ENCODE results near the gene NXPH4.

The NXPH4 gene

DNA sequence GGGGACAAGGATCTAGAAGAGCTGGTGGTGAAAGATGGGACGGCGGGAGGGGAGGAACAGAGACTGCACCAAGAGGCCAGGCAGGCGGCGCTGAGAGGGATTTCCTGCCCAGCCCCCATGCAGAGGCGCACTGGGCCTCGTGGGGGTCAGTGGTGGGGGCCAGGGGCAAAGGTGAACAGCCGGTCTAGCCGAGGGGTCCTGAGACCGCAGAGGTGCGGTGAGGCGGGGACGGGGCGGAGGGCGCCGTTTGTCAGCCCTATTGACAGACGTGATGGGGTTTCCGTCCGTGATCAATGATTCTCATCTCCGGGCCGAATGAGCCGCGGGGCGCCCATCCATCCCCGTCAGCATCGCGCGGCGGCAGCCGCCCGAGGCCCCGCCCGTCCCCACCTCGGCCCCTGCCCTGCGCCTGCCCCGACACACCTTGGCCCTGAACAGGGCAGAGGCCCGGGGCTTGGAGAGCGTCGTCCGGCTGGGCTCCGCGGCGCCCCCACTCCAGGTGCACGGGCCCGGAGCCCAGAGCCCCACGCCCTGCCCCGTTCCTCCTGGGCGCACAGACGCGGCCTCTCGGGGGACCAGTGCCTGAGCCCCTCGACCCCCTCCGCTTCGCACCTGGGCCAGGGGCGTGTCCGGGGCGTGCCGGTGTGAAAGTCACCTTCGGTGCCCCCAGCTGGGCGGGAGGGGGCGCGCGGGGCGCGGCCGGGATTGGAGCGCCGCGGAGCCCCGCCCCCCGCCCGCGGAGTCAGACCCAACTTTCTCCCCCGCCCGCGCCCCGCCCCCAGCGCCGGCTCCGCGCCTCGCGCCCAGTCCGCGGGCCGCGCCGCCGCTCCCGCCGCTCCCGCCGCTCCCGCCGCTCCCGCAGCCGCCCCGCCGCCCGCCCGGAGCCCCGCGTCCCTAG is at the start of gene NXPH4:
NXPH4 (plus strand) TSS at position 781 of the 898 bp plus-strand sequence. CDS start 176 bp downstream, outside the sequence.
- no peak for DNase-seq

DNA sequence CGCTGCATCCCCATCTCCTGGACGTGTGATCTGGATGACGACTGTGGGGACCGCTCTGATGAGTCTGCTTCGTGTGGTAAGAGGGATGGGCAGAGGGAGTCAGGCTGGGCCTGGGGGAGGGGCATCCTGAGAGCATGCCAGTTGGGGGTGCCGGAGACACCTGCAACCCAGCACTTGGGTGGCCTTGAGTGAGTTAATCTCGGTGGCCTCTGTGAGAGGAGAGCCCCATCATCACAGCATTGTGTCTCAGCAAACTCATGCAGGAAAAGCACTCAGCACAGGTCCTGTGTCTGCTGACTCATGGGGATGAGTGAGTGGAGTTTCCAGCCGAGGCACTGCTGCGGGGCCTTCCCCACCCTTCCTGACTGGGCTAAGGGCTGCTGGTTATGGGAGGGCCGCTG is 49.6 kb upstream of the NXPH4 start:
- no peak for DNase-seq

DNA sequence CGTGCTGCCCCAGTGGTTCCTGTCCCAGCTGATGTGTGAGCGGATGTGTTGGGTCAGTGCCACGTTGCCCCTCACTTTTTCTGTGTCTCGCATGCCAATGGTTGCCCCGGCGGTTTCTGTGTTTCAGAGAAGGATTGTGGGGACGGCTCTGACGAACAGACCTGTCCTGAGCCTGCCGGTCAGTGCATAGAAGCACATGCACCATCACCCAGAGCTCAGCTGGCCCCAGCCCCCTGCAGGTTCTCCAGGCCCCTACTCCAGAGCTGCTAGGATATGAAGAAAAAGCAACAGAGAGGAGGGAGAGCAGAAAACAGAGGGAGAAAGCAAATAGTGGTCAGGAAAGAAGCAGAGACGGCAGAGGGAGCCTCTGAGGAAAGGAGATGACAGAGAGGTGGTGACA is 48.5 kb upstream of the NXPH4 start:
- DNase-seq, result no peak

DNA sequence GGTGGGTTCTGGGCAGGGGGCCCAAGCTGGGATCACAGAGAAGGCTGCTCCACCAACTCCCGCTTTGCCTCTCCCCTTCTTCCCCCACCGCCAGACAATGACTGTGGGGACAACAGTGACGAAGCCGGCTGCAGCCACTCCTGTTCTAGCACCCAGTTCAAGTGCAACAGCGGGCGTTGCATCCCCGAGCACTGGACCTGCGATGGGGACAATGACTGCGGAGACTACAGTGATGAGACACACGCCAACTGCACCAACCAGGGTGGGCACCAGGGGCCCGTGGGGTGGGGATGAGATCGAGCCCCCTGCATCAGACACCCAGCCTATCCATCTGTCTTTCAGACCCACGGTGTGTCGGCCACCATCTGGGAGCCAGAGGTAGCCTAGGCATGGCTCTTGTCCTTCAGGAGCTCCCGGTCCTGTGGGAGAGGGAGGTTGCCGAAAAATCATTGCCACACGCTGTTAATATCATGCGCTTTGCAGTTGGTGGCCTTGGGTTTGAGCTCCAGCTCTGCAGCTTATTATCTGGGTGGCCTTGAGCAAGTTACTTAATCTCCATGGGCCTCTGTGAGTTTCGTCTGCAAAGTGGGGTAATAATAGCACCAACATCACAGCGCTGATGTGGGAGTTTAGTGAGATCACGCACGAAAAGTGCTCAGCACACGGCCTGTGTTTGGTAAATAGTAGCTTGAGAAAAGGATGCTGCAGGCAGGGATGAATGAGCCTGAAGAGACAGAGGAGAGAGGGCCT is 47.4 kb upstream of the NXPH4 start:
- DNase-seq, result no peak

DNA sequence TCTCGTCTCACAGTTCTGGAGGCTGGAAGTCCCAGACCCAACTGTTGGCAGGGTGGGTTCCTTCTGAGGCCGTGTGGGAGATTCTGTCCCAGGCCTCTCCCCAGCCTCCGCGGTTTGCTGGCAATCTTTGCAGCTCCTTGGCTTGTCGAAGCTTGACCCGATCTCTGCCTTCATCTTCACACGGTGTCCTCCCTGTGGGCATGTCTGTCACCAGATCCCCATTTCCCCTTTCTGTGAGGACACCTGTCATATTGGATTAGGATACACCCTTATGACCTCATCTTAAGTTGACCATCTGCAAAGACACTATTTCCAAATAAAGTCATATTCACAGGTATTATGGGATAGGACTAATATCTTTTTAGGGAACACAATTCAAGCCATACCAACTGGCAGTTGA is 46.6 kb upstream of the NXPH4 start:
- DNase-seq, result no peak

DNA sequence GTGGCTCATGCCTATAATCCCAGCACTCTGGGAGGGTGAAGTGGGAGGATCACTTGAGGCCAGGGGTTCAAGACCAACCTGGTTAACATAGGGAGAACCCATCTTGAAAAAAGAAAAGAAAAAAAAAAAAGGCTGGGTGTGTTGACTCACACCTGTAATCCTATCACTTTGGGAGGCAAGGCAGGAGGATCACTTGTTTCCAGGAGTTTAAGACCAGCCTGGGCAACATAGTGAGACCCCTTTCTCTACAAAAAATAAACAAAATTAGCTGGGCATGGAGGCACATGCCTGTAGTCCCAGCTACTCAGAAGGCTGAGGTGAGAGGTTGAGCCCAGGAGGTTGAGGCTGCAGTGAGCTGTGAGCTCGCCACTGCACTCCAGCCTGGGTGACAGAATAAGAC is 46.2 kb upstream of the NXPH4 start:
- no peak for DNase-seq

DNA sequence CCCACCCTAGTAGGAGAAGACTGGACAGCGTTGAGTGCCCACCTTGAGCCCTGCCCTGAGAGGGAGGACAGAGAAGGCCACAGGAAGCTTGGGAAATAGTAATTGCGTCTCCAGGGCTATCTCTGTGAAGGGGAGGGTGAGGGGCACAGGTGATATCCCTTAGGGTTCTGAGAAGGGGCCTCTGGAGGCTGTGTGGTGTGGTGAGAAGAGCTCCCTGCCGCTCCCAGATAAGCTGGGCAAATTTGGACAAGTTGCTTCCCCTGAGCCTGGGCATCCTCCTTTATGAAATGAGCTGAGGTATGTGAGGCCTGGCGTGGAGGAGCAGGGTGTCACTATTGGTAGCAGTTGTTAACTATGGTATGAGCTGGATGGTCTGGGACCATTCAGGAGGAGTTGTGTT is 45.7 kb upstream of the NXPH4 start:
- no peak for DNase-seq

DNA sequence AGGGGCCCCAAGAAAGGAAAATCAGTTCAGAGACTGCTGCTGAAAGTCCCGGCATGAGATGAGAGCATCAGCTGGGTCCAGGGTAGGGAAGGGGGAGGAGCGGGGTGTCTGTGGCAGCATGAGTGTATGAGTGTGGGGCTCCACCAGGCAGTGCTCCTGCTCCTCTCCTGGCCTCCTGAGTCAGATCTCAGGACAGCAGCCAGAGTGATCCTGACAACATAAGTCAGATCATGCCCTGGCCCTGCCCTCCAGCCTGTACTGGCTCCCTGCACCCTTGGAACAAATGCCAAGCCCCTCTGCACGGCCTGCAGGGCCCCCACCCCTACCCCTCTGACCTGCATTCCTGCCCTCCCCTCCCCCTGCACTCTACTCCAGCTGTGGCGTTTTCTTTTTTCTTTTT is 44.9 kb upstream of the NXPH4 start:
- no peak for DNase-seq

DNA sequence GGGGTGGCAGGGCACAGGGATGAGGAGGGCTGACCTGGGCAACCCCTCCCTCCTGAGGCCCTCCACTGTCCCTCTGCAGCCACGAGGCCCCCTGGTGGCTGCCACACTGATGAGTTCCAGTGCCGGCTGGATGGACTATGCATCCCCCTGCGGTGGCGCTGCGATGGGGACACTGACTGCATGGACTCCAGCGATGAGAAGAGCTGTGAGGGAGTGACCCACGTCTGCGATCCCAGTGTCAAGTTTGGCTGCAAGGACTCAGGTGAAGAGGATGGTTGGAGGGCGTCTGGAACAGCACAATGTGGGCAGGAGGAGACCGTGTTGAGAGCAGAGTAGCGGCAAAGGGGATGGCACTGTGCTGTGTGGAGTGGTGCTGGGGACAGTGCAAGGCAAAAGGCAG is 43.5 kb upstream of the NXPH4 start:
- DNase-seq, result no peak

DNA sequence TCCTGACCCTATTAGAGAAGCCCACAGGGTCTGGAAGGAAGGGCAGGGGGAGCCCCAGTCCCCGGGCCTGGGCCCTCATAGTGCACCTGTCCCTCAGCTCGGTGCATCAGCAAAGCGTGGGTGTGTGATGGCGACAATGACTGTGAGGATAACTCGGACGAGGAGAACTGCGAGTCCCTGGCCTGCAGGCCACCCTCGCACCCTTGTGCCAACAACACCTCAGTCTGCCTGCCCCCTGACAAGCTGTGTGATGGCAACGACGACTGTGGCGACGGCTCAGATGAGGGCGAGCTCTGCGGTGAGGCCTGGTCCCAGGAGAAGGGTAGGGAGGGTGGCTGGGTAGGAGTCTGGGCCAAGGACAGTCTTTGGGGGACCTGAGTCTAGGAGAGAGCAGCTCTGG is 42.9 kb upstream of the NXPH4 start:
- DNase-seq, result no peak

DNA sequence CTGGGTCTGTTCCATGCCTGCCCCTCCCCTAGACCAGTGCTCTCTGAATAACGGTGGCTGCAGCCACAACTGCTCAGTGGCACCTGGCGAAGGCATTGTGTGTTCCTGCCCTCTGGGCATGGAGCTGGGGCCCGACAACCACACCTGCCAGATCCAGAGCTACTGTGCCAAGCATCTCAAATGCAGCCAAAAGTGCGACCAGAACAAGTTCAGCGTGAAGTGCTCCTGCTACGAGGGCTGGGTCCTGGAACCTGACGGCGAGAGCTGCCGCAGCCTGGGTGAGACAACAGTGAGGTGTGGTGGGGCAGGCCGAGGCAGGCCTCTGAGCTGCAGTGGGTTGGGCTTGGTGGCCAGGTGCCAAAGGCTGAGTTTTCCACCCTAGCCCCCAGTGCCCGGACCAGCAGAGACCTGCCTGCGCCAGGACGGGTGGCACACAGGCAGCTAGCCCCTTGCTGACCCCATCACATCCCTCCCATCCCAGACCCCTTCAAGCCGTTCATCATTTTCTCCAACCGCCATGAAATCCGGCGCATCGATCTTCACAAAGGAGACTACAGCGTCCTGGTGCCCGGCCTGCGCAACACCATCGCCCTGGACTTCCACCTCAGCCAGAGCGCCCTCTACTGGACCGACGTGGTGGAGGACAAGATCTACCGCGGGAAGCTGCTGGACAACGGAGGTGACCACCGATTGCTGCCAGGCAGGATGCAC is 41.0 kb upstream of the NXPH4 start:
- DNase-seq, result peak; percentile 71

DNA sequence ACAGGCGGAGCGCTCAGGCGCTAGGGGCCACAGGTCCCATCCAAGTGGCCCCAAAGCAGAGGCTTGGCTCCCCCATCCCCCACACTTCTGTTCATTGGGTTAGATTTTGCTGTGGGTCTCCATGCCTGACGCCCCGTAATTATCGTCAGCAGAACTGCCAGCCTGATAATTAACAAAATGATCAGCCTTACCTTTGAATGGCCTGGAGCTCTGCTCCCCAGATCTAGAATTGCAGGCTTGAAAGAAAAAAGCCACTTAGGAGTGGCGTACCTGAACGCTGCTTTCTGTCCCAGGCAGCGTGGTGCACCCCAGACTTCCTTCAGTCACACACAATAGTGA is 40.5 kb upstream of the NXPH4 start:
- peak; percentile 19 for DNase-seq

DNA sequence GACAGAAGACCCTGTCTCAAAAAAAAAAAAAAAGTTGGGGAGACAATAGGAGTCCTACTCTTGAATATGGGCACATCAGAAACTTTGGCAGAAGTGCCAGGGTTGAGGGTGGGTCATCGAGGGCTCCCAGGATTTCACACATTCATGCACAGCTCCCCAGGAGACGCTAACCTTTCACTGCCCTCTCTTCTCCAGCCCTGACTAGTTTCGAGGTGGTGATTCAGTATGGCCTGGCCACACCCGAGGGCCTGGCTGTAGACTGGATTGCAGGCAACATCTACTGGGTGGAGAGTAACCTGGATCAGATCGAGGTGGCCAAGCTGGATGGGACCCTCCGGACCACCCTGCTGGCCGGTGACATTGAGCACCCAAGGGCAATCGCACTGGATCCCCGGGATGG is 39.7 kb upstream of the NXPH4 start:
- DNase-seq, result no peak

DNA sequence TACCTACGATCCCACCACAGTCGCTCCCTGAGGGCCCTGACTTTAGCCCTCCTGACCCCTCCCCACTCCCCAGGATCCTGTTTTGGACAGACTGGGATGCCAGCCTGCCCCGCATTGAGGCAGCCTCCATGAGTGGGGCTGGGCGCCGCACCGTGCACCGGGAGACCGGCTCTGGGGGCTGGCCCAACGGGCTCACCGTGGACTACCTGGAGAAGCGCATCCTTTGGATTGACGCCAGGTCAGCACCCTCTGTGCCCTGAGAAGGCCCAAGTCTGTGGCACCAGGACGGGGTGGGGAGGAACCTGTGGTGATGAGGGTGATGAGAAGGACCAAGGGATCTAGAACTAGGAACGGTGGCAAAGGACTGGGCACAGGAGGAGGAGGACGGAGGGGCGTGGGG is 39.2 kb upstream of the NXPH4 start:
- no peak for DNase-seq

DNA sequence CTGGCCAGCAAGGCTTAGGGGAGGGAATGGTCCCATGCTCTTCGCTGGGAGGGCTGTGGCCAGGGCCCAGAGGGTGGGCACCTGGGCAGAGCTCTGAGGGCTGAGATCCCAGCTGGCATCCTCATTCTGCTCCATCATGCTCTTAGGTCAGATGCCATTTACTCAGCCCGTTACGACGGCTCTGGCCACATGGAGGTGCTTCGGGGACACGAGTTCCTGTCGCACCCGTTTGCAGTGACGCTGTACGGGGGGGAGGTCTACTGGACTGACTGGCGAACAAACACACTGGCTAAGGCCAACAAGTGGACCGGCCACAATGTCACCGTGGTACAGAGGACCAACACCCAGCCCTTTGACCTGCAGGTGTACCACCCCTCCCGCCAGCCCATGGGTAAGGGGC is 38.4 kb upstream of the NXPH4 start:
- no peak for DNase-seq

DNA sequence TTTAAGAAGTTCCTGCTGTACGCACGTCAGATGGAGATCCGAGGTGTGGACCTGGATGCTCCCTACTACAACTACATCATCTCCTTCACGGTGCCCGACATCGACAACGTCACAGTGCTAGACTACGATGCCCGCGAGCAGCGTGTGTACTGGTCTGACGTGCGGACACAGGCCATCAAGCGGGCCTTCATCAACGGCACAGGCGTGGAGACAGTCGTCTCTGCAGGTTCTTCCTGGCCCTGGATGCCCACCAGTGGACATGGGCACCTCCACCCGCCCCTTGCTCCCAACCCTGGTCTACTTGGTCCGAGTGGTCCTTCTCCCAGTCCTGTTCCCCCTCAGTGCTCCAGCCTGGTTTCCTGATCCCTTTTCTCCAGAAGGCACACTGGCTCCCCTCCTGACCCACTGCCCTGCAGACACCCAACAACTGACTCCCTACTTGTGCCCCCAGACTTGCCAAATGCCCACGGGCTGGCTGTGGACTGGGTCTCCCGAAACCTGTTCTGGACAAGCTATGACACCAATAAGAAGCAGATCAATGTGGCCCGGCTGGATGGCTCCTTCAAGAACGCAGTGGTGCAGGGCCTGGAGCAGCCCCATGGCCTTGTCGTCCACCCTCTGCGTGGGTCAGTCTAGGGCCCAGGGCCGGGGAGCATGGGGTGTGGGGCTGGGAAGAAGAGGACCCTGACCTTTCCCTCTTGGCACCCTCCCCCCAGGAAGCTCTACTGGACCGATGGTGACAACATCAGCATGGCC is 37.1 kb upstream of the NXPH4 start:
- DNase-seq, result no peak

DNA sequence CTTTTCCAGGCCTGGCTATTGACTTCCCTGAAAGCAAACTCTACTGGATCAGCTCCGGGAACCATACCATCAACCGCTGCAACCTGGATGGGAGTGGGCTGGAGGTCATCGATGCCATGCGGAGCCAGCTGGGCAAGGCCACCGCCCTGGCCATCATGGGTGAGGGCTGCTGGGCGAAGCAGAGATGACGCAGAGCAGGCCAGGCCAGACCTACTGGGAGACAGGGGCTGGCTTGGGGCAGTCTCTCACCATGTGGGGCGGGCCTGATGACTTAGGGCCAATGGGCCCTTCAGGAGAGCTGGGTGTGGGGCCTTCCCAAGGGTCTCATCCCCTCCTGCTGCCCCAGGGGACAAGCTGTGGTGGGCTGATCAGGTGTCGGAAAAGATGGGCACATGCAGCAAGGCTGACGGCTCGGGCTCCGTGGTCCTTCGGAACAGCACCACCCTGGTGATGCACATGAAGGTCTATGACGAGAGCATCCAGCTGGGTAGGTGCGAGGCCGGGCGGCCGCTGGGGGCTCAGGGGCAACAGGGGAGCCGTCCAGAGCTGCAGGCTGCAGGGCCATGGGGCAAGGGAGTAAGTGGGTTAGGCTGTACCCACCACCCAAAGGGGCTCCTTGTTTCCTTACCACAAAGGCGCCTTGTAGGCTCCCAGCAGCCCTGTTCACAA is 36.1 kb upstream of the NXPH4 start:
- DNase-seq, result no peak

DNA sequence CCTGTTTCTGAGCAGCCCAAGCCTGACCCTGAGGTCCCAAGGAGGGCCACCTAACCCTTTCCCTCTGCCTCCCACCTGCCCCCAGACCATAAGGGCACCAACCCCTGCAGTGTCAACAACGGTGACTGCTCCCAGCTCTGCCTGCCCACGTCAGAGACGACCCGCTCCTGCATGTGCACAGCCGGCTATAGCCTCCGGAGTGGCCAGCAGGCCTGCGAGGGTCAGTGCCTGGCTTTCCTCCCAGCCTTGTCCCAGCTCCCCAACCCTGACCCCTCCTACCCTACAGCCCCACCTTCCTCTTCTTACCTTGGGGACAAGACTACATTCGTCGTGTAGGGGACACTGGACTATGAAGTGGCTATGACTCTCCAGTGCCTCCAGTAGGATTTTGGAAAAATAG is 35.5 kb upstream of the NXPH4 start:
- no peak for DNase-seq

DNA sequence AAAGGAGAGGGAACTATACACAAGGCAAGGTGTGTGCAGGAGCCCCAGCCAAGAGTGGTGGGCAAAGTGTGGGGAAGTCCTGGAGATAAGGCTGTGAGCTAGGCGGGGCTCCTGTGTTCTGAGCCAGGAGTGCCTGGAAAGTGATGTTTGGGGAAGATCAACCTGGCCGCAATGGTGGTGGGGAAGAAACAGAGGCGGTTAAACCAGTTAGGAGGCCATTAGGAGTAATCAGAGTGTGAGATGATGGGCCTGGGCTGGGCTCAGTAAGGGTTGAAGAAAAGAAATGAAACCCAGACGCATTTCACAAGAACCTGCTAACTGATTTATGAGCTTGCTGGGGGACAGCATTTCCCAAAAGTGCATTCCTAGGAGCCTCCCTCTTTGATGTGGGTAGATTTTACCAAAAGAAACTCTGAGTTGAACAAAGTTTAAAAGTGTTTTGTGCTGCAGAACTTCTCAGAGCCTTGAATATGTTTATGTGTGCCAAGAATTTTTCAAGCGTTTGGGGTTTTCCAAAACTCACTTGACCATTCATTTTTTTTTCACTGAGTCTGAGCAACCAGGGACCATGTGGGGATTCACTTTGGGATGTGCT is 34.9 kb upstream of the NXPH4 start:
- DNase-seq, result no peak

DNA sequence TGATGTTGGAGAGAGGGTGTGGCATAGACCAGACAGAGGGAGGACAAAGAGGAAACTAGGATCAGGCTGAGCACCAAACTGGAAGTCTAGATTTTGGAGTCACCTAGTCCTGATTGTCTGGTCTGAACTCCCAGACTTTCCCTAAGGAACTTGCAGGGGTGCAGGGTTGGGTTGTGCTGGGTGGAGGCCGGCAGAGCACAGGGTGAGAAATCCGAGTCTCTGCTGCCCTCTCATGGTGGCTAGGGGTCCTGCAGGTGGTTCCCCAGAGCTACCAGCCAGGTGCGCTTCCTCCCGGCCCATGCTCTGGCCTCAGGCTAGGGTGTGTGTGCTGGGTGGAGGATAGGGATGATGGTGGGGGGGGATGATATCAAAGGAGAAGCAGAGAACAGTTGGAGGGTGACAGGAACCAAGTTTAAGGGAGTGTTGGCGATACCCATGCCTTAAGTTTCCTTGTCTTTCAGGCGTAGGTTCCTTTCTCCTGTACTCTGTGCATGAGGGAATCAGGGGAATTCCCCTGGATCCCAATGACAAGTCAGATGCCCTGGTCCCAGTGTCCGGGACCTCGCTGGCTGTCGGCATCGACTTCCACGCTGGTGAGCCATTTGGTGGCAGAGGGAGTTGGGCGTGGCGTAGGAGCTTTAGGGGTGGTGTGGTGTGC is 33.5 kb upstream of the NXPH4 start:
- DNase-seq, result peak; percentile 1

DNA sequence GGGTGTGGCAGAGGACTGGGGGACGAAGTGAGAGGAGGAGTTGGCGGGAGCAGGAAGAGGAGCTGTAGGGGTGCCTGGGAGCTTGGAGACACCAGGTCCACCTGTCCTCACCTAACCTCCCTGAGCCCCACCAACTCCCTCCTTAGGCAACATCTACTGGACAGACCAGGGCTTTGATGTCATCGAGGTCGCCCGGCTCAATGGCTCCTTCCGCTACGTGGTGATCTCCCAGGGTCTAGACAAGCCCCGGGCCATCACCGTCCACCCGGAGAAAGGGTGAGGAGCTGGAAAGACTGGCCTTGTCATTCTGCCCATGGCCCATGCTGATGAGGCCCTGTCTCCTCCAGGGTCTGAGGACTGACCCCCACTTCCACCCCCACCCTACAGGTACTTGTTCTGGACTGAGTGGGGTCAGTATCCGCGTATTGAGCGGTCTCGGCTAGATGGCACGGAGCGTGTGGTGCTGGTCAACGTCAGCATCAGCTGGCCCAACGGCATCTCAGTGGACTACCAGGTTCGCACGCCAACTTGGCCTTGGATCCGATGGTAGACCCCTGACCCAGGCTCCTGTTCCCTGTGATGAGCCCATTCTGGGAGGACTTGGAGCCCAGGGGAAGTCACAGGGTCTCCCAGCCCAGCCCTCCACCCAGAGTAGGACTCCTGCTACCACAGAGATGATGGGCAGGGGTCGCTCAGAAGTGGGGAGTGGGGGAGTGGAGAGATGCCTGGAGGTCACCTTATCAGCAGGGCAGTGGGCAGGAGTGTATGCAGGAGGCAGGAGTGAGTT is 32.5 kb upstream of the NXPH4 start:
- no peak for DNase-seq

All from NCI-H2081 treated with DMSO at 0.1 percent for 48 hours (cell line).